Stimulated activated CD8-positive, alpha-beta memory T cell treated with anti-CD3 and anti-CD28 coated beads, Interleukin-2, amount 100 ng/mL, for 1 hour (primary cell): Measurements from ENCODE around the gene PSMD5.

Experiments
- DNase-seq, 2 donors: peaks; one replicate each; pipeline ENCODE4 v3.0.0-alpha.2; 2020; ENCODE audit warnings: low read depth in 2 of 2

Gene PSMD5

DNA sequence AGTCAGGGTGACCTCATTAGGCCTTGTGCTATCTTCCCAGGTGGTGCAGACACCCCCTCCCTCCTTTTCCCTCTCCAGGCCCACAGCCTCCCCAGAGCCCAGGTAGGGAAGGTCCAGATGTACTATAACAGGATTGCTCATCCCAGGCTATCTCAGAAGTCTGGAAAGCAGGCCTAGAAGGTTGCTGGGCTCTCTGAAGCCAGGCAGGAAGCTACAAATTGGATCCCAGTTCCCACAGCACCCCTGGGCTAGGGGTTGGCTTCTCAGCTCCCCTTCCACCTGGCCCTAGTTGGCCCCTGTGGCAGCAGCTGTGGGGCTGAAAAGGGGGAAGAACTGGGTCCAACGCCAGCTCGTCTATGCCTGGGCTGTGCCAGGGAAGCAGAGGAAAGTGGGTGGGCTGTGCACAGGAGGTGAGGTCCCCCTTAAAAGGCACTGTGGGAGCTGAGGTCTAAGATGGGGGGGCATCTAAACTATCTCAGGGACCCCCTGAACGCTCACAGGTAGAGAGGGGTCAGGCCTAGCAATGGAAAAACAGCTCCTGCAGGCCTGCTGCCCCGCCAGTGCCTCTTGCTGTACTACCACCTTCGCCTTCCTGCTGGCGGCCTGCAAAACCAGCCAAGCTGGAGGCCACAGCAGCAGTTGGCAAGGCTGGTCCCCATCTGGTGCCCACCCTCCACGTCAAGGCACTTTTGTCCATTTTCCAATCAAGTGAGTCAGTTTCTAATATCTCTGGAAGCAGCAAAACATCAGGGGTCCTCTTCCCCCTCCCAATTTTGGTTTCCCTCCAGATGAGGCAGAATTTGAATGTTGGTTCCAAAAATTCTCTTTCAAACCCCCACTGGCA lies 13.3 kb upstream of the PSMD5 start:
- DNase-seq: no peak

DNA sequence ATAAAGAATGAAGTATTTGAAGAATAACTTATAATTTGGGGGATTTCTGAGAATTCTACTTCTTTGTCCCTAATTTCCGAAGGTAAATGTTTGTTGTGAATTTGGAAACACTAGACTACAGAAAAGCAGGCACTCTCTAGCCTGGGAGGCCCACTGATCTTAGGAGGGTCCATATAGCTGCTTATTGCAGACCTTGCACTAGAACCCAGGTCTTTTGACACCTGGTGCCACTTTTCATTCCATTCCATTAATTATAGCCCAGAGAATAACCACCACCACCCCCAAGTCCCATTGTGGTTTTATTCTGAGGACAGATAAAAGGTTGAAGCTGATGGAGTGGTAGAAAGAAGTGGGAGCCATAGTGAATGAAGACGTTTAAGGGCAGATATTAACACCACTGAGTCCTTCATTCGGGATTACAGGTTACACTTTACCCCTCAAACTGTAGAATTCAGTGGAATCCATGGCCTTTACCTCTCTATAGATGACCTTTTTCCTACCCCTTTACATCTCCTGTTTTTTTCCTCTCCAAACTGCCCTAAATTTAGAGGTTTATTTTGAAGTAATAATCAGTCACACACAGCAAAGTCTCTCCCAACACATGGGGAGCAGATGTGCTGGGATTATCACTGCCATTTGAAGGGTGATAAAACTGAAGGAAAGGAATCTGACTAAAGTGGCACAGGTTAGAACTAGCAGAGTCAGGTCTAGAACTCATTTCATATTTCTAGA lies 12.0 kb upstream of the PSMD5 start:
- DNase-seq: no peak

GRCh38 chr9:120853198-120853597 lies 10.5 kb upstream of the PSMD5 start:
- no peak for DNase-seq

- no peak for DNase-seq
Observed at GRCh38 chr9:120852240-120853010, 9.7 kb upstream of the PSMD5 start.

- DNase-seq: no peak
Observed at GRCh38 chr9:120851449-120851848, 8.7 kb upstream of the PSMD5 start.

- DNase-seq: no peak
Observed at GRCh38 chr9:120850315-120850714, 7.6 kb upstream of the PSMD5 start.

- no peak for DNase-seq
Observed at GRCh38 chr9:120846906-120847305, 4.2 kb upstream of the PSMD5 start.

DNA sequence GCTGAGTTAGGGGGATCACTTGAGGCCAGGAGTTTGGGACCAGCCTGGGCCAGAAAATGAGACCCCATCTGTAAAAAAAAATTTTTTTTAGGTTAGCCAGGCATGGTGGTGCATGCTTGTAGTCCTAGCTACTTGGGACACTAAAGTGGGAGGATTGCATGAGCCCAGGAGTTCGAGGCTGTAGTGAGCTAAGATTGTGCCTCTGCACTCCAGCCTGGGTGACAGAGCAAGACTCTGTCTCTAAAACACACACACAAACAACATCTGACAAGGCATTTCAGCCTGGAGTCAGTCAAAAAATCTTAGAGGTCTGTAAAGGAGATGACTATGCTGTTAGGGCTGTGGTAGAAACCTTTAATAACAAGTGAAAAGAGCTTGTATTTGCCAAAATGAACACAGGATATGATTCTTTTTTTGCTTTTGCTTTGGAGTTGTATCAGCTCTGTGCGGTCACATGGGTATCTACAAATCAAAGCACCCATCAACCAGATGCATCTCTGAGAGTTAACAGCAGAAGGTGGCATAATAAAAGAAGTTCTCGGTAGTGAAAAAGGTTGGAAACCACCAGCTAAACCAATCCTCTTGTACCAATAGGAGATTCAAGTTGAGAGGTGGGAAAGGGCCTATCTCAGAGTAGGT lies 3.6 kb upstream of the PSMD5 start:
- DNase-seq: no peak

- DNase-seq: no peak
Observed at GRCh38 chr9:120845255-120845654, 2.5 kb upstream of the PSMD5 start.

GRCh38 chr9:120841930-120842684 lies 615 bp downstream of the PSMD5 start:
- peak in 1 of 2 donors; percentile 0 for DNase-seq

DNA sequence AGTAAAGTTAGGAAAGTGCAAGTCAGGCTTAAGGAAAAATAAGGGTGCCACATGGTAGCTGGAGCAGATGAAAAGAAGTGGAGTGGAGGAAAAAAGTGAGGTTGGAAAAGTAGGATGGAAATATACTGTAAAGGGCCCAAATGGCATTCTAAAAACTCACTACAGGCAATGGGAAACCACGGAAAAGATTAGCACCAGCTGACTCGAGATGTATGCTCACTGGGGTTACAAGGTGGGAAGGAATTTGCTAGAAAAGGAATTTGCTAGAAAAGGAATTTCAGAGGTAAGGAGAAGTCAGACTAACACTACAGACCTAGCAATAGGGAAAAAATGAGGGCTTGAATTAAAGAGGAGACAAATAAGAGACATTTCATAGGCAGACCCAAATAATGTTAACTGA lies 3.6 kb downstream of the PSMD5 start:
- DNase-seq: no peak

- DNase-seq: no peak
Observed at GRCh38 chr9:120837921-120838320, 4.8 kb downstream of the PSMD5 start.

- no peak for DNase-seq
Observed at GRCh38 chr9:120833325-120833724, 9.4 kb downstream of the PSMD5 start.

DNA sequence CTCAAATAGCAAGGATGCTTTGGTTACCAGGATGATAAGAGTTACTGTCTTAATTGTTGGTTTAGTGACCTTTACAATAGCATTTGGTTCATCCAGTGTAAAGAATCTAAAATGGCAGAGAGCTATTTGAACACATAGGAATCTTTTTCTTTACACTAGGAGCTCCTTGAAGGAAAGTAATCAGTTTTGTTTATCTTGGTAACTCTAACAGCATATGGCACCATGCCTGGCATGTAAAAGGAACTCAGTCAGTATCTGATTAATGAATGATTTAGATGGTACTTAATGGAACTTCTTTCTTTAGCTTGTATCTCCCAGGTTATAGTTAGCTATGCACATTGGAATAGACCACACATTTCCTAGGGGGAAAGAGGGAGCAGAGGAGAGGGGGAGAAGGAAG lies 9.9 kb downstream of the PSMD5 start:
- no peak for DNase-seq

DNA sequence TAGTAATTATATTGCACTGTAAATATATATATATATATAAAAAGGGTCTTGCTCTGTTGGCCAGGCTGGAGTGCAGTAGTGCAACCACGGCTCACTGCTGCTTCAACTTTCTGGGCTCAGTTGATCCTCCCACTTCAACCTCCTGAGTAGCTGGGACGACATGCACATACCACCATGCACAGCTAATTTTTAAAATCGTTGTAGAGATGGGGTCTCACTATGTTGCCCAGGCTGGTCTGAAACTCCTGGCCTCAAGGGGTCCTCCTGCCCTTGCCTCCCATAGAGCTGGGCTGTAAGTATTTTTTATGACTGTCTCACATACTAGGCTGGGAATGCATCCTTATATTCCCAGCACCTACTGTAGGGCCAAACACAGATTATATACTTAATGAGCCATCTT lies 11.9 kb downstream of the PSMD5 start:
- DNase-seq: no peak

DNA sequence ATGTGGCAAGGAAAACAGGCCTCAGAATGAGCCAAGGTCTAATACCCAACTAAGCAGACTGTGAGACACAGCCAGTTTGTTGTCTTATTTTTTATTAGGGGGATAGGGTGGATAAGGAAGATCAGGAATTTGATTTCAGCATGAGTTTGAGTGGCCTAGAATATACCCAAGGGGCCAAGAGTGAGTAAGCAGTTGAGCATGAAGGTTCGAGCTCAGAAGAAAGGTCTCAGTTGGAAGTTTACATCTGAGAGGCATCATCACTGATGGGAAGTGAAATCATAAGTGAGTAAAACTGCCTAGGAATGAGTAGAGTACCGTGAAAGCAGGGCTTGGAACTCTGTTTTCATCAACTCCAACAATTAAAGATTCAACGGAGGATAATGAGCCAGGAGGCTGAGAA lies 12.6 kb downstream of the PSMD5 start:
- no peak for DNase-seq

DNA sequence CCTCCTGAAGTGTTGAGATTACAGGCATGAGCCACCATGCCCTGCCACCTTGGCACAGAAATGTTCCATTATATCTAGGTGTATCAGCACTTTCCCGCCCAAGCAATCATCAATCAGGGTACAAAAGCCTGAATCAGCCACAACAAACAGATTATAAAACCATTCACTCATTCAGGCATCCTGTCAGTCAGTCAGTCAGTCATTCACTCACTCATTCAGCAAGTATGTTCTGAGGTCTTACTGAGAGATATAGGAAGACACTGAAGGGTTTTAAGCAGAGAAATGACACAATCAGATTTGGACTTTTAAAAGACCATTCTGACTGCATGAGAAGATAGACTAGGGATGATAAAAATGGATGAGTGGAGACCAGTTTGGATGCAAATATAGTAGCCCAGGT lies 13.1 kb downstream of the PSMD5 start:
- no peak for DNase-seq

- no peak for DNase-seq
Observed at GRCh38 chr9:120820095-120820494, 22.6 kb downstream of the PSMD5 start.

GRCh38 chr9:120818595-120818994 lies 24.1 kb downstream of the PSMD5 start:
- no peak for DNase-seq

GRCh38 chr9:120815075-120815474 lies 27.6 kb downstream of the PSMD5 start:
- DNase-seq: no peak

GRCh38 chr9:120808931-120809330 lies 33.8 kb downstream of the PSMD5 start:
- DNase-seq: no peak
